PC-3 (cell line): ENCODE measurements around the gene PLAC9.

Experiments used
- CTCF ChIP-seq: fragments of 300-600 bp; sonication (generic); conservative IDR thresholded peaks from 2 replicates; pipeline ENCODE4 v1.5.1; 2017; ENCODE audit warnings: antibody characterized with exemption, low read depth, mild to moderate bottlenecking, low read length
- EZH2 ChIP-seq: fragments of 300-600 bp; sonication (generic); IDR thresholded peaks from one replicate; pipeline ENCODE4 v1.6.1; 2017; ENCODE audit warnings: antibody characterized with exemption, mild to moderate bottlenecking, low read length; ENCODE audit not compliant: unreplicated experiment
- EZH2phosphoT487 ChIP-seq: fragments of 300-600 bp; sonication (generic); IDR thresholded peaks from 2 replicates; pipeline ENCODE4 v1.6.1; 2018; ENCODE audit warnings: mild to moderate bottlenecking, antibody characterized with exemption, low read length, borderline replicate concordance

DNA sequence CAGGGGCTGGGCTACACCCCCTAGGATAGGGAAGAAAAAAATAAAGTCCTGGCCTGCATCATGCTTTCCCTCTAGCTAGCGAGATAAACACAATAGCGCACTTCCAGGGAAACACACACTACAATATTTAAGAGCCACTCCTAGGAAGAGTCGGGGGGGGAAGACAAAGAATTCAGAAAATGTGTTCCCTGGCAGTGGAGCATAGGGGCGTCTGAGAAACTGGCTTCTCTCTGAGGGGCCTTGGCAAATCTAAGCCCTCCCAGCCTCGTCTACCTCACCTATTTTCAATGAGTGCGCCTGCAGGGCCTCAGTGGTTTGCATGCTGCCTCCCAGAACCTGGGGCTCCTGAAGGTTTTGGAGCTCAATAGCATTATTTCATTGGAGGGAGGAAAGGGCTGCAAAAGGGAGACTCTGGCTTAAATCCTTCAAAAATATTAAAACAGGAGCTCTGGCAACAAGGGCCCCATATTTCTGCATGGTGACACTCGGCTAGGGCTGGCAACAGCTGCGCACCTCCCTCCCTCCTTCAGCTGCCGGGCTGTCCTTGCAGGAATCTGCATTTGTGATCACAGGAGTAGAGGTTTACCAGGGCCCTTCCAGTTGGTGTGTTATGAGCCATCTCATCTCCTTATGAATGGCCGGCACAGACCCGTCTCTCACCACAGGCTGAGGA is 62.0 kb downstream of the PLAC9 start:
- TF ChIP-seq EZH2phosphoT487 (no peak), CTCF (no peak), EZH2 (no peak)
